Duodenal mucosa (tissue), 2 donors: ENCODE measurements around the gene CFAP58.
"Not testable (repeated sequence)": the region's sequence is repeated elsewhere in the genome, so short reads cannot be mapped to it uniquely, and the experiment has no call there.

Experiments used
- H3K27ac ChIP-seq: one replicate; pipeline ENCODE4 v1.7.0; 2013; ENCODE audit warnings: low read depth, low read length
- H3K27me3 ChIP-seq, 2 donors: one replicate each; pipeline ENCODE4 v1.7.0; 2013; ENCODE audit warnings: low read length in 2 of 2, control low read depth in 1 of 2; ENCODE audit not compliant: insufficient read depth in 2 of 2, control insufficient read depth in 1 of 2
- H3K36me3 ChIP-seq, 2 donors: one replicate each; pipeline ENCODE4 v1.7.0; 2013; ENCODE audit warnings: low read length in 2 of 2, control low read depth in 1 of 2; ENCODE audit not compliant: insufficient read depth in 2 of 2, control insufficient read depth in 1 of 2
- H3K4me1 ChIP-seq, 2 donors: one replicate each; pipeline ENCODE4 v1.7.0; 2013; ENCODE audit warnings: low read length in 2 of 2, control low read depth in 1 of 2; ENCODE audit not compliant: insufficient read depth in 2 of 2, control insufficient read depth in 1 of 2
- H3K4me3 ChIP-seq, 2 donors: one replicate each; pipeline ENCODE4 v1.7.0; 2013; ENCODE audit warnings: low read length in 2 of 2, low read depth in 1 of 2
- H3K9ac ChIP-seq, 2 donors: one replicate each; pipeline ENCODE4 v1.7.0; 2013; ENCODE audit warnings: low read length in 2 of 2, low read depth in 1 of 2
- H3K9me3 ChIP-seq, 2 donors: one replicate each; pipeline ENCODE4 v1.7.0; 2013; ENCODE audit warnings: low read length in 2 of 2, control low read depth in 1 of 2; ENCODE audit not compliant: control insufficient read depth in 1 of 2

CFAP58 gene

DNA sequence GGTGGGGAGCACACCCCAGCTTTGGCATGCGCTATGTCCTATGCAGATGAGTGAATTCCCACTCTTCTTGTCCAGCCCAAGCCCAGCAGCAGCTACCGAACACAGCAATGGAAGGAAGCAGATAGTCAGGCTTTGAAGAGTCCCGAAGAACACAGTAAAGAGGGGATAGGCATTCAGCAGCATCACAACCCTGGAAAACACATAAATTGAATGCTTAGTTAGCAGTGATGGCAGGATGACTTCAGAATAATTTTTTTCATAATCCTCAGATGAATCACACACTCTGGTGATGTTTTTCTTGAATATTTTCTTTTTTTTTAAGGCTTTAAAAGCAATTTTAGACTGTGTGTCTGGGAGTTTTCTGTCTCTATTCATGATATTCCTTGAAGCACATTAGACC is 95.8 kb downstream of the CFAP58 start:
- H3K9ac ChIP-seq = no peak overlapping the region
- H3K9me3 ChIP-seq = no peaks in the 10 kb centered on the region
- H3K4me1 ChIP-seq = no peaks in the 10 kb centered on the region
- no peaks in the 10 kb centered on the region for H3K36me3 ChIP-seq
- no peak overlapping the region for H3K27ac ChIP-seq
- no peak overlapping the region for H3K4me3 ChIP-seq
- H3K27me3 ChIP-seq = peaks cover 0 to 3% of the 10 kb centered on the region in 2 donors

DNA sequence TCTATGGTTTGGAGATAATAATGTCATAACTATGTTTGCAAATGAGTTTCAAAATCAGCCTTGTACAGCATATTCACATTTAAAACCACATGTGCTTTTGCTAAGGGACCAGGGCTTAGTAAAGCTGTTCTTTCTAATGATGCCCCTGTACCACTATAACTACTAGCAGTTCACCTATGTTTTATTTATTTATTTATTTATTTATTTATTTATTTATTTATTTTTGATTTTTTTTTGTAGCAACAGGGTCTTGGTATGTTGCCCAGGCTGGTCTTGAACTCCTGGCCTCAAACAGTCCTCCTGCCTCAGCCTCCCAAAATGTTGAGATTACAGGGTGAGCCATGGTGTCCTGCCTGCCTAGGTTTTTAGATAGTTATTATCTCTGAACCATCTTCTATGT is 96.9 kb downstream of the CFAP58 start:
- Histone ChIP-seq H3K4me1 (no peaks in the 10 kb centered on the region), H3K36me3 (no peaks in the 10 kb centered on the region)

DNA sequence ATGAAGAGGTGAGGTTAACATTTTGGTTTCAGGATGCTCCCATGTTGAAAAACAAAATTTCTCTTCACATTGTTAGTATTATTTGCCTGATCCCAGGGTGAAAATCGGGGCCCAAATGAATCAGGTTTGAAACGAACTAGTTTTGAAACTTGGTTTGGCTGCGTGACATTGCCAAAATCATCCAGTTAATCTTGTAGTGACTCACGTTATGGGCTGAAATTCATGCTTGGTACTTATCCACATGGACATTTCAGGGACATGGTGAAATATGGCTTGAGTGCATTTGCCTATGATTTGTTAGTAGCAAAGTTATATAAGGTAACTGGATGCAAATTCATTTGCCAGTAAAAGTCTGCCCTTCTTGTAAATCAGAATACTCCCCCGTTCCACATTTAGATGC is 97.3 kb downstream of the CFAP58 start:
- H3K27ac ChIP-seq = no peak overlapping the region
- H3K4me3 ChIP-seq = no peak overlapping the region
- H3K27me3 ChIP-seq = peaks cover 0 to 3% of the 10 kb centered on the region in 2 donors
- H3K9me3 ChIP-seq = no peaks in the 10 kb centered on the region
- no peak overlapping the region for H3K9ac ChIP-seq
- H3K4me1 ChIP-seq = no peaks in the 10 kb centered on the region
- no peaks in the 10 kb centered on the region for H3K36me3 ChIP-seq

More for the DNA sequence above, 96.9 kb downstream of the CFAP58 start:
- no peak overlapping the region for H3K27ac ChIP-seq
- no peak overlapping the region for H3K9ac ChIP-seq
- no peaks in the 10 kb centered on the region for H3K9me3 ChIP-seq
- no peak overlapping the region for H3K4me3 ChIP-seq
- peaks cover 0 to 3% of the 10 kb centered on the region in 2 donors for H3K27me3 ChIP-seq

DNA sequence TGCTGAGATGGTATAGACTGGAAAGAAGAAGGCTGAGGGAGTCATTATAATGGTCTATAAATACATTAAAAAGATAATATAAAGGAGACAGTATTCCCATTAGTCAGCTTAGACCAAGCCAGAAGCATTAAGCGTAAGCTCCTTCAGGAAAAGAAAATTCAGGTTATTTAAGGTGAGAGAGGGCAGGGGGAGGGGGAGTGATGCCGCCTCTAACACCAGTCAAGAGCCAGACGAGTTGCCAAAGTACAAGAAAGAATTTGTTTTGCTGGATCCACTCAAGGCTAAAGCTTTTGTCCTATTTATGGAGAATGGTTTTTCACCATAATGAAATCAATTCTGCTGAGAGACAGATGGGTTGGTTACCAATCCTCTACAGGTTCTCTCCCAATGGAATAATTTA is 99.3 kb downstream of the CFAP58 start:
- H3K4me3 ChIP-seq = no peak overlapping the region
- H3K36me3 ChIP-seq = no peaks in the 10 kb centered on the region
- H3K4me1 ChIP-seq = no peaks in the 10 kb centered on the region
- no peak overlapping the region for H3K9ac ChIP-seq
- H3K9me3 ChIP-seq = no peaks in the 10 kb centered on the region
- H3K27me3 ChIP-seq = peaks cover 0 to 3% of the 10 kb centered on the region in 2 donors
- no peak overlapping the region for H3K27ac ChIP-seq

DNA sequence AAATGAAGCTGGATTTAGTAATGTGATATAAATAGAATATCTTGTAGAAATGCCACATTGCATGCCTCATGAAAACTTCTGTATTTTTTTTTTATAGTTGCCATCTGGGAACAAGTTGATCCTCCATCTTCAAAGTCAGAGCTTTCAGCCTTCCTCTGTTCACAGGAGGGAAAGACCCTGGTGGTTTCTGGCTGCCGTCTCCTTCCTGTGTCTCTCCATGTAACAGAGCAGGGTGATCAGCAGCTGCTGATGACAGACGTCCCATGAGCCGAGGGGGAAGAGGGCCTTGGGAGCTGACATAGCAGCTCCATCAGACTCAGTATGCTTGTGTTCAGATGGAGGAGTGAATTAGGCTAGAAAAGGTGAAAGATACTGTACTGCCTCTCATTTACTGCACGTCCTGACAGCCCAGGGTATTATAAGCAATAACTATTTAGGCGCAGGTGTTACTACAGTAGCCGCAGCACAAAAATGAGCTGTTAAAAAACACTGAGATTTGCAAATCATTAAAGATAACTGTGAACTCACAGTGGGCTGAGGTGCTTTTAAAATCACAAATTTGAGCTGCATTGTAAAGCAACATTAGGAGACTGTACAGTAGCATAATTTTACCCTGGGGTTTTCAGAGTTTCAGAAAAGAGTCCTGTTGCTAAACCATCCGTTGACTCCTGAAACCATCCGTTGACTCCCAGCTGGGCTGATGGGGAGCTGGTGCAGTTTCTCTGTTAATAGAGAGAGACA is 103.3 kb downstream of the CFAP58 start:
- Histone ChIP-seq H3K4me1 (no peaks in the 10 kb centered on the region), H3K27me3 (no peaks in the 10 kb centered on the region), H3K36me3 (no peaks in the 10 kb centered on the region), H3K9me3 (no peaks in the 10 kb centered on the region), H3K4me3 (no peak overlapping the region), H3K9ac (no peak overlapping the region), H3K27ac (no peak overlapping the region)

DNA sequence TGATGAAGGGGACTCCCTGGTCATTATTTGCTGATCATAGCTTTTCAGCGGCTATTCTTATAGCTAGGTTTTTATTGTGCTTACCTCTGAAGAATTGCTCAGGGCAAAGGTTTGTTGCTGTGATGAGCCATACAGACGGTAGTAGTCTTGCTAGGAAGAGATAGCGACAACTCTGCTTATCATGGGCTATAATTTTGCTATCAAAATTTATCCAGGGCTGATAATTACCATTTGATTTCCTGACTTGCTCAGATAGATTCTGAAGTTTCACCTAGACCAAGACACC is 103.9 kb downstream of the CFAP58 start:
- Histone ChIP-seq H3K36me3 (no peaks in the 10 kb centered on the region), H3K4me3 (no peak overlapping the region), H3K27me3 (no peaks in the 10 kb centered on the region), H3K9ac (no peak overlapping the region), H3K9me3 (no peaks in the 10 kb centered on the region), H3K4me1 (no peaks in the 10 kb centered on the region), H3K27ac (no peak overlapping the region)

DNA sequence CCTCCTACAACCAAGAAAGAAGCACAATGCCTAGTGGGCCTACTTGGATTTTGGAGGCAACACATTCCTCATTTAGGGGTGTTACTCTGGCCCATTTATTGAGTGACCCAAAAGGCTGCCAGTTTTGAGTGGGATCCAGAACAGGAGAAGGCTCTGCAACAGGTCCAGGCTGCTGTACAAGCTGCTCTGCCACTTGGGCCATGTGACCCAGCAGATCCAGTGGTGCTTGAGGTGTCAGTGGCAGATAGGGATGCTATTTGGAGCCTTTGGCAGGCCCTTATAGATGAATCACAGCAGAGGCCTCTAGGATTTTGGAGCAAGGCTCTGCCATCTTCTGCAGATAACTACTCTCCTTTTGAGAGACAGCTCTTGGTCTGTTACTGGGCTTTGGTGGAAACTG is 111.9 kb downstream of the CFAP58 start:
- H3K9me3 ChIP-seq = not testable (repeated sequence)

DNA sequence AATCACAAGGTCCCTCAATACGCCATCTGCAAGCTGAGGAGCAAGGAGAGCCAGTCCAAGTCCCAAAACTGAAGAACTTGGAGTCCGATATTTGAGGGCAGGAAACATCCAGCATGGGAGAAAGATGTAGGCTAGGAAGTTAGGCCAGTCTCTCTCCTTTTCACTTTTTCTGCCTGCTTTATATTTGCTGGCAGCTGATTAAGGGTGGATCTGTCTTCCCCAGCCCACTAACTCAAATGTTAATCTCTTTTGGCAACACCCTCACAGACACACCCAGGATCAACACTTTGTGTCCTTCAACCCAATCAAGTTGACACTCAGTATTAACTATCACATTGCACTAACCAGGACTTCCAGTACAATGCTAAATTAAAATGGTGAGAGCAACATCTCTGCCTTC is 115.2 kb downstream of the CFAP58 start:
- H3K27me3 ChIP-seq, H3K36me3 ChIP-seq, H3K9me3 ChIP-seq, H3K4me1 ChIP-seq, H3K27ac ChIP-seq, H3K4me3 ChIP-seq, H3K9ac ChIP-seq: not testable (repeated sequence)

More for the DNA sequence above, 111.9 kb downstream of the CFAP58 start:
- not testable (repeated sequence) for H3K4me3 ChIP-seq, H3K27ac ChIP-seq, H3K4me1 ChIP-seq, H3K36me3 ChIP-seq, H3K27me3 ChIP-seq, H3K9ac ChIP-seq

DNA sequence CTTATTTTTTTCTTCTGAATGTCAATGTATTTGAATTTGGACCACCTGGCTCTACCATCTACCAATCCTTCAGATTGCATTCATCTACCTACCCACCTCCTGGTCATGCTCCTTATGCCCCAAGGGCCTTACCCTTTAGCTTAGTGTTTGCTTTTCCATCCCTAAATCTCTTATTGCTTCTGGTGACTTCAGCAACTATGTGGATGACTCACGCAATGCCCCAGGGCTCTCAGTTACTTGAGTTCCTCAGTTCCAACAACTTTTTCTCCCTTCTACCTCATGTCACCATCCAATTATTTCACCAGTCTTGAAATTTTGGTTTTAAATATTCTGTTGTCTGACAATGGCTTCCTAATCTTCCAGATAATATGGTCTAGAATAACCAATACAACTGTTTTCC is 118.9 kb downstream of the CFAP58 start:
- no peak overlapping the region for H3K9ac ChIP-seq
- H3K4me1 ChIP-seq = no peaks in the 10 kb centered on the region
- no peak overlapping the region for H3K27ac ChIP-seq
- H3K4me3 ChIP-seq = no peak overlapping the region
- no peaks in the 10 kb centered on the region for H3K27me3 ChIP-seq
- H3K9me3 ChIP-seq = no peaks in the 10 kb centered on the region
- H3K36me3 ChIP-seq = no peaks in the 10 kb centered on the region

DNA sequence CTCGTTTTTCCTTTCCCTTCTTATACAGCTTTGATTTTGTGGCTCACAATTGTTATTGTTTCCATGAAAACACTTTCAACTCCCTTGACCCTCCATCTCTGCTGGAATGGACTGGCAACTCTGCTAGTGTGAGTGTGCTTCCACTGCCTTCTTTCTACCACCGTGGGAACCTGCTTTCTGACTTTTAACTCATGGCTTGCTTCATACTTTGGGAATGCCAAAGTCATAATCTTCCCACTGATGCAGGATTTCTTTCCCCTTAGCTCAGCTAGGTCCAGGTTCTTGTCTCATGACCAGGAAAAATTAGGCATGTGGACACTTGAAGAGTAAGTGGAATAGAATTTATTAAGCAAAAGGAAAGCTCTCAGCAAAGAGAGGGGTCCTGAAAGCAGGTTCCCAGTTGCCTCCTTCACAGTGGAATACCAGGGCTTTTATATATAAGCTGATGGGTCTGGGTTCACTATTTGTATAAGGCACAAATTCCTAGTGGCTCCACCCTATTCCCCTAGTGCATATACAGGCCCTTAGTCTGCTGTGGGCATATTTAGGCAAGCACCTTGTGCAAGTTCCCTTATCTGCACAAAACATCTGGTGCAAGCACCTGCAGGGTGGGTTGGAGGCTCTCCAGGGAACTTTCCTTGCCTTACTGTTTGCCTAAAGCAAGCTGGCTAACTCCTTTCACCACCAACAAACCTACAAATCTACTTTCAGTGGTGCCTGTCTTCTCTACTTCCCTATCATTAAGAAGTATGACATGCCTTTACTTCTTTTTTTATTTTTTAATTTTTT is 119.5 kb downstream of the CFAP58 start:
- Histone ChIP-seq H3K27ac (no peak overlapping the region), H3K9ac (no peak overlapping the region)

More for the DNA sequence above, 119.5 kb downstream of the CFAP58 start:
- H3K4me1 ChIP-seq = no peaks in the 10 kb centered on the region
- no peaks in the 10 kb centered on the region for H3K9me3 ChIP-seq
- no peak overlapping the region for H3K4me3 ChIP-seq
- H3K27me3 ChIP-seq = no peaks in the 10 kb centered on the region
- no peaks in the 10 kb centered on the region for H3K36me3 ChIP-seq
